ENCODE data around the gene ZBTB11. TPM values are rescaled to one million over a fixed set of nuclear protein-coding genes. Genes with fewer than 3 reads are reported as not detected.

Gene ZBTB11
- total and polyA plus RNA-seq, 2 of the 13 experiments (the other 11 are each of a cell fraction or from before 2014, with no cell fraction given) = 5.9 to 18.1 TPM

GRCh38 chr3:101676216-101676764 lies 642 bp downstream of the ZBTB11 start (continued):
- TF ChIP-seq SRSF4 (IDR thresholded peaks at IDR 0.05; ENCODE audit: low read depth, low read length, poor library complexity, severe bottlenecking) (no peak), CBFB (CRISPR knock-in tag; IDR thresholded peaks at IDR 0.05) (peak; percentile 26; the same call in 1 of the 2 replicates), EP300 (IDR thresholded peaks at IDR 0.05; ENCODE audit: low read depth in 2 of 2, low read length in 2 of 2) (no peak), EP300 (CRISPR knock-in tag; IDR thresholded peaks at IDR 0.05; ENCODE audit: borderline replicate concordance) (no peak), ZNF501 (CRISPR knock-in tag; IDR thresholded peaks at IDR 0.05) (peak; percentile 67; the same call in 1 of the 2 replicates), ZC3H13 (CRISPR knock-in tag; IDR thresholded peaks at IDR 0.05) (peak; percentile 75; the same call in 1 of the 2 replicates), E2F2 (CRISPR knock-in tag; IDR thresholded peaks at IDR 0.05; ENCODE audit: borderline replicate concordance) (no peak), TRIM22 (IDR thresholded peaks at IDR 0.05) (no peak), DBP (CRISPR knock-in tag; IDR thresholded peaks at IDR 0.05; ENCODE audit: not compliant biosample characterization) (no peak), ZNF782 (CRISPR knock-in tag; IDR thresholded peaks at IDR 0.05; ENCODE audit: borderline replicate concordance) (no peak), MNT (IDR thresholded peaks at IDR 0.05) (no peak), ATF3 (CRISPR knock-in tag; IDR thresholded peaks at IDR 0.05) (peak; percentile 3; the same call in 1 of the 2 replicates), ZNF441 (CRISPR knock-in tag; IDR thresholded peaks at IDR 0.05; ENCODE audit: borderline replicate concordance) (no peak), HNF4G (IDR thresholded peaks at IDR 0.05; ENCODE audit: borderline replicate concordance, low read depth, low read length) (peak; percentile 8; the same call in 1 of the 2 replicates), HNF4G (CRISPR knock-in tag; IDR thresholded peaks at IDR 0.05; ENCODE audit: borderline replicate concordance, low read depth) (no peak), PAX8 (CRISPR knock-in tag; IDR thresholded peaks at IDR 0.05; ENCODE audit: borderline replicate concordance) (no peak), MATR3 (CRISPR knock-in tag; IDR thresholded peaks at IDR 0.05) (no peak), FIP1L1 (IDR thresholded peaks at IDR 0.05; ENCODE audit: borderline replicate concordance, insufficient read depth, low read depth, low read length) (no peak; the same call in 1 of the 2 replicates), ZNF772 (CRISPR knock-in tag; IDR thresholded peaks at IDR 0.05) (peak; percentile 38; the same call in 1 of the 2 replicates), KAT8 (CRISPR knock-in tag; IDR thresholded peaks at IDR 0.05) (peak; percentile 44; the same call in 1 of the 2 replicates), CEBPZ (IDR thresholded peaks at IDR 0.05; ENCODE audit: low read length) (no peak)

All from HepG2 (cell line).